ENCODE data around the gene RFC4.

DNA sequence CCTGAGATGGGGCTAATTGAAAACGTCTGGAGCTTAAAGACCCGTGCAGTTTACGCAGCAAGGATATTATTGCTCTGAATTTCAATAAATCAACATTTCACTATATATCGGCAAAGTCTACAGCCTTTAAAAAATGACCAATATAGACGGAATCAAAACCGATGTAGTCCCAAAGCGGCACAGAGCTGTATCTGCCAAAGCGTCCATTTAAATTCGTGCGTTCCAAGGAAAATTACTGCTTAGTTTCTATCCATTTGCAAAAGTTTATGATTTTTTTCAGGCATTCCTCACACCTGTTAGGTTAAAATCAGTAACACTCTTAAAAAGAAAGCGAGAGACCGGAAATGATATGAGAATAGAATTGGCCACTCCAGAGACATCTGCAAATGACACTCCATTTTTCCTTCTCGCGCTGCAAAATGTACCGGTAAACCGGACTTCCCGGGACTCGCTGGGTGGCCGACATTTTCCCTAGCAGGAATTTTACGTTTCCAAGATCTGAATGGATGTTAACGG lies 23.7 kb downstream of the RFC4 start:
- TF ChIP-seq, protein P1, sequence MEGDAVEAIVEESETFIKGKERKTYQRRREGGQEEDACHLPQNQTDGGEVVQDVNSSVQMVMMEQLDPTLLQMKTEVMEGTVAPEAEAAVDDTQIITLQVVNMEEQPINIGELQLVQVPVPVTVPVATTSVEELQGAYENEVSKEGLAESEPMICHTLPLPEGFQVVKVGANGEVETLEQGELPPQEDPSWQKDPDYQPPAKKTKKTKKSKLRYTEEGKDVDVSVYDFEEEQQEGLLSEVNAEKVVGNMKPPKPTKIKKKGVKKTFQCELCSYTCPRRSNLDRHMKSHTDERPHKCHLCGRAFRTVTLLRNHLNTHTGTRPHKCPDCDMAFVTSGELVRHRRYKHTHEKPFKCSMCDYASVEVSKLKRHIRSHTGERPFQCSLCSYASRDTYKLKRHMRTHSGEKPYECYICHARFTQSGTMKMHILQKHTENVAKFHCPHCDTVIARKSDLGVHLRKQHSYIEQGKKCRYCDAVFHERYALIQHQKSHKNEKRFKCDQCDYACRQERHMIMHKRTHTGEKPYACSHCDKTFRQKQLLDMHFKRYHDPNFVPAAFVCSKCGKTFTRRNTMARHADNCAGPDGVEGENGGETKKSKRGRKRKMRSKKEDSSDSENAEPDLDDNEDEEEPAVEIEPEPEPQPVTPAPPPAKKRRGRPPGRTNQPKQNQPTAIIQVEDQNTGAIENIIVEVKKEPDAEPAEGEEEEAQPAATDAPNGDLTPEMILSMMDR (IDR thresholded peaks at IDR 0.05), result no peak
- no peak for TF ChIP-seq POLR2A (IDR thresholded peaks at IDR 0.05)
